Hepatocyte (in vitro differentiated cells): ENCODE data around the gene CCNQ. TPM values are rescaled to one million over a fixed set of nuclear protein-coding genes. Genes with fewer than 3 reads are reported as not detected.

Experiments used
- DNase-seq: peaks from one replicate; pipeline ENCODE4 v3.0.0-alpha.2; 2016; ENCODE audit warnings: low spot score
- H2AFZ ChIP-seq: fragments of 200-600 bp; sonication (generic); 2 replicates; pipeline ENCODE4 v1.6.0; 2016; ENCODE audit warnings: antibody characterized with exemption, mild to moderate bottlenecking
- H3K27ac ChIP-seq: fragments of 200-600 bp; sonication (generic); 2 replicates; pipeline ENCODE4 v1.5.1; 2016; ENCODE audit warnings: mild to moderate bottlenecking
- H3K27me3 ChIP-seq: fragments of 200-600 bp; sonication (generic); 2 replicates; pipeline ENCODE4 v1.6.1; 2016
- H3K36me3 ChIP-seq: fragments of 200-600 bp; sonication (generic); replicated peaks from 2 replicates; pipeline ENCODE4 v1.5.1; 2016; ENCODE audit warnings: low read depth; ENCODE audit not compliant: insufficient read depth
- H3K4me1 ChIP-seq: fragments of 200-600 bp; sonication (generic); 2 replicates; pipeline ENCODE4 v1.5.1; 2016; ENCODE audit warnings: mild to moderate bottlenecking, moderate library complexity; ENCODE audit not compliant: insufficient read depth
- H3K4me2 ChIP-seq: fragments of 200-600 bp; sonication (generic); 2 replicates; pipeline ENCODE4 v1.6.0; 2016
- H3K4me3 ChIP-seq: fragments of 200-600 bp; sonication (generic); 2 replicates; pipeline ENCODE4 v1.5.1; 2016; ENCODE audit warnings: mild to moderate bottlenecking
- H3K79me2 ChIP-seq: fragments of 200-600 bp; sonication (generic); 2 replicates; pipeline ENCODE4 v1.6.0; 2017; ENCODE audit warnings: mild to moderate bottlenecking
- H3K9me2 ChIP-seq: fragments of 200-600 bp; sonication (generic); replicated peaks from 2 replicates; pipeline ENCODE4 v1.6.0; 2017; ENCODE audit warnings: mild to moderate bottlenecking; ENCODE audit not compliant: insufficient read depth
- H3K9me3 ChIP-seq: fragments of 200-600 bp; sonication (generic); 2 replicates; pipeline ENCODE4 v1.5.1; 2016; ENCODE audit warnings: low read depth, mild to moderate bottlenecking
- H4K20me1 ChIP-seq: fragments of 200-600 bp; sonication (generic); 2 replicates; pipeline ENCODE4 v1.6.0; 2016; ENCODE audit warnings: mild to moderate bottlenecking; ENCODE audit not compliant: insufficient read depth, poor library complexity, severe bottlenecking
- CTCF ChIP-seq: fragments of 200-600 bp; sonication (generic); IDR thresholded peaks from 2 replicates; pipeline ENCODE4 v1.5.1; 2016; ENCODE audit warnings: antibody characterized with exemption, mild to moderate bottlenecking; ENCODE audit not compliant: poor library complexity
- EZH2 ChIP-seq: fragments of 200-600 bp; sonication (generic); IDR thresholded peaks from 2 replicates; pipeline ENCODE4 v1.6.1; 2016; ENCODE audit warnings: antibody characterized with exemption, mild to moderate bottlenecking, borderline replicate concordance
- EZH2phosphoT487 ChIP-seq: fragments of 200-600 bp; sonication (generic); IDR thresholded peaks from one replicate; pipeline ENCODE4 v1.6.1; 2018; ENCODE audit warnings: antibody characterized with exemption, mild to moderate bottlenecking, low read depth, moderate library complexity; ENCODE audit not compliant: unreplicated experiment, severe bottlenecking
- WGBS: methylation state at CpG from one replicate; pipeline ENCODE4 v1.1.6; 2016; ENCODE audit warnings: low lambda C conversion rate; ENCODE audit errors: missing lambda C conversion rate; 5-methylcytosine and 5-hydroxymethylcytosine counted together
- polyA plus RNA-seq: library from polyadenylated mRNA; unstranded; fragments of >200 nt; fragmentation: Nextera tagmentation; extraction: Ambion mirVana; gene quantifications from 2 replicates; pipeline ENCODE4 v1.2.1, GENCODE V29; 2016
- total RNA-seq: library from RNA; depleted of rRNA; stranded (reverse); fragments of >200 nt; gene quantifications from 2 replicates; pipeline ENCODE4 v1.2.3, GENCODE V29; 2014

The CCNQ gene
- total and polyA plus RNA-seq, 2 experiments from 2014 or later: 26.7 to 28.3 TPM

- Histone ChIP-seq H3K9me3 (no peaks in the 10 kb centered on the region), H2AFZ (no peak overlapping the region), H3K4me2 (no peak overlapping the region), H3K79me2 (no peaks in the 10 kb centered on the region), H3K27ac (no peak overlapping the region), H4K20me1 (no peaks in the 10 kb centered on the region), H3K9me2 (no peaks in the 10 kb centered on the region), H3K27me3 (no peaks in the 10 kb centered on the region), H3K36me3 (no peaks in the 10 kb centered on the region), H3K4me1 (no peaks in the 10 kb centered on the region), H3K4me3 (no peak overlapping the region)
- no peak for DNase-seq
- 94% methylated on average over 10 of the region's 10 CpGs for WGBS
- no peak for TF ChIP-seq CTCF
- TF ChIP-seq EZH2phosphoT487: no peak
- no peak for TF ChIP-seq EZH2
These were observed 13.5 kb upstream of the CCNQ start for GRCh38 chrX:153612413-153612812.

GRCh38 chrX:153611298-153612095, 12.6 kb upstream of the CCNQ start:
- Histone ChIP-seq H4K20me1 (no peaks in the 10 kb centered on the region), H3K9me2 (no peaks in the 10 kb centered on the region), H3K27ac (no peak overlapping the region), H3K4me2 (no peak overlapping the region), H3K4me1 (no peaks in the 10 kb centered on the region), H3K4me3 (no peak overlapping the region), H3K27me3 (no peaks in the 10 kb centered on the region), H3K79me2 (no peaks in the 10 kb centered on the region), H2AFZ (no peak overlapping the region), H3K9me3 (no peaks in the 10 kb centered on the region), H3K36me3 (no peaks in the 10 kb centered on the region)
- no peak for DNase-seq
- 80% methylated on average over 10 of the region's 14 CpGs for WGBS
- TF ChIP-seq CTCF (no peak), EZH2phosphoT487 (no peak), EZH2 (no peak)

GRCh38 chrX:153610836-153611213, 11.9 kb upstream of the CCNQ start:
- Histone ChIP-seq H3K4me3 (no peak overlapping the region), H3K36me3 (no peaks in the 10 kb centered on the region), H3K9me2 (no peaks in the 10 kb centered on the region), H2AFZ (peak overlapping the region; percentile 76), H3K4me2 (peak overlapping the region; percentile 90), H3K4me1 (no peaks in the 10 kb centered on the region), H3K79me2 (no peaks in the 10 kb centered on the region), H3K27ac (no peak overlapping the region), H4K20me1 (no peaks in the 10 kb centered on the region), H3K27me3 (no peaks in the 10 kb centered on the region), H3K9me3 (no peaks in the 10 kb centered on the region)
- 73% methylated on average over 8 of the region's 9 CpGs for whole genome bisulfite sequencing
- no peak for DNase-seq
- TF ChIP-seq EZH2 (no peak), CTCF (no peak), EZH2phosphoT487 (no peak)
